Epithelial cell of esophagus (primary cell): ENCODE measurements around the gene BNC2.

Experiments used
- DNase-seq: peaks from one replicate; pipeline ENCODE4 v3.0.0; 2010; ENCODE audit warnings: low read depth
- H3K4me3 ChIP-seq: 2 replicates; pipeline ENCODE4 v1.5.1; 2011; ENCODE audit warnings: mild to moderate bottlenecking, low read length, control low read depth
- TF ChIP-seq, protein P1 (sequence below): IDR thresholded peaks from 2 replicates; pipeline ENCODE4 v1.5.1; 2011; ENCODE audit warnings: low read depth, mild to moderate bottlenecking, low read length, control low read depth, inconsistent platforms; ENCODE audit not compliant: insufficient read depth; ENCODE audit errors: missing control alignments

Gene BNC2

DNA sequence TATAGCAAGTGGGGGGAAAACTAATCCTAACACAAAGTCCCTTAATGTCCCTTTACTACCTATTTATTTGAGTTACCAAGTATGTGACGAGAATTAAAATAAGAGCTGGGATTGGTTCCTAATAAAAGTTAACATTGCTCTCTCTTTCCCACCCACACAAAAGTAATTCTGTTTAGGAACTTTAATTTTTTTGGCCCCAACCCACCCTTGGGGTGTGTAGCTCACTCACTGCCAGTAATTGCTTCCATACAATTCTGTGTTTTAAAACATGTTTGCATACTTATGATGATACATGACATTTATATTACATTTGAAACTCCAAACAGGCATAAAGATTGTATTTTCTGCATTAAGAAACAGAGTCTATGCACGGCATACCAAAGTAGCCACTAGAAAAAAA, 106.5 kb downstream of the BNC2 start:
- no peak overlapping the region for H3K4me3 ChIP-seq
- TF ChIP-seq, protein P1, sequence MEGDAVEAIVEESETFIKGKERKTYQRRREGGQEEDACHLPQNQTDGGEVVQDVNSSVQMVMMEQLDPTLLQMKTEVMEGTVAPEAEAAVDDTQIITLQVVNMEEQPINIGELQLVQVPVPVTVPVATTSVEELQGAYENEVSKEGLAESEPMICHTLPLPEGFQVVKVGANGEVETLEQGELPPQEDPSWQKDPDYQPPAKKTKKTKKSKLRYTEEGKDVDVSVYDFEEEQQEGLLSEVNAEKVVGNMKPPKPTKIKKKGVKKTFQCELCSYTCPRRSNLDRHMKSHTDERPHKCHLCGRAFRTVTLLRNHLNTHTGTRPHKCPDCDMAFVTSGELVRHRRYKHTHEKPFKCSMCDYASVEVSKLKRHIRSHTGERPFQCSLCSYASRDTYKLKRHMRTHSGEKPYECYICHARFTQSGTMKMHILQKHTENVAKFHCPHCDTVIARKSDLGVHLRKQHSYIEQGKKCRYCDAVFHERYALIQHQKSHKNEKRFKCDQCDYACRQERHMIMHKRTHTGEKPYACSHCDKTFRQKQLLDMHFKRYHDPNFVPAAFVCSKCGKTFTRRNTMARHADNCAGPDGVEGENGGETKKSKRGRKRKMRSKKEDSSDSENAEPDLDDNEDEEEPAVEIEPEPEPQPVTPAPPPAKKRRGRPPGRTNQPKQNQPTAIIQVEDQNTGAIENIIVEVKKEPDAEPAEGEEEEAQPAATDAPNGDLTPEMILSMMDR = no peak
- DNase-seq = no peak

DNA sequence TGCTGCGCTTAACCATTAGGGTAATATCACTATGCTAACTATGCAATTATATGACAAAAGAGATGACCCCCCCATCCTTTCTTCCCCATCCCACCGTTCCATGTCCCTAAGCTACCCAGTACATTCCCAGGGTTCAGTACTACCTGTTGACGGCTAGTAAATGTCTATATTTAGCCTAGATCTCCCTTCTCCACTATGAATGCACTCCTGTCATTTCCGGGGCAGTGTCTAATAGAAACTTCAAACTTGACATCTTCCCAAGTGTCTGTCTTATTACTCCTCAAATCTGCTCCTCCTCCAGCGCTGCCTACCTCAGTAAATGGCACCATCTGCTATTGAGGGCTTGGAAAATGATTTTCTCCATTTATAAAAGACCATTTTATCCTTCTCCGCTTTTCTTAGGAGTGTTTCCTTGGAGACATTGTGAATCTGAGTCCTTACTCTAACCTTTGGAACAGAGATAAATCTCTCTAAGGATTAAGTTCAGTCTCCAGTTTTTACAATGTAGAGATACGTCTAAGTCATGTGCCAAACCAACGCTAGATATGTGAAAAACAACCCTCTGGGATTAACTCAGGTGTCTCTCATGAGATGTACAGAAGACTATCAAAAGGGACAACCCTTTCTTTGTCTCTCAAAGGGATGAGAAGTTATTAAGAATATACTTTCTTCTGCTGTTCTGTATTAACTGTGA, 114.9 kb downstream of the BNC2 start:
- no peak for DNase-seq
- H3K4me3 ChIP-seq = no peak overlapping the region
- TF ChIP-seq, protein P1 = no peak

GRCh38 chr9:16754662-16755061, 115.8 kb downstream of the BNC2 start:
- DNase-seq = no peak
- TF ChIP-seq, protein P1 = no peak
- no peak overlapping the region for H3K4me3 ChIP-seq

DNA sequence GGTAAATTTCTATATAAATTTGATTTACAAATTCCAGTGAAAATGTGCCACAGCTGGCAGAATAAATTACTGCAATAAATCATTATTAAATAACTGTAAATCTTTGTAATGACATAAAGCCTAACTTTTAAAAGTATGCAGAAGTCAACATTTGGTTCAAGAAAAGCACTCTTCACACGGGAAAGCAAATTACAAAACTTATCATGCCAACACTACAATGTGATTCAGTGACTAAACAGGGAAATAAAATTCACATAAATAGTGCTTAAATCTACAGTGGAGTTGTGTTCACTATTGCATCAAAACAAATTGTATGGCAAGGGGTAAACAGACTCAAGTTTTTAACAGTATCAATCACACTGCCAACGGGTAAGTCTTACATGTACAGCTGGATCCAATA, 117.2 kb downstream of the BNC2 start:
- TF ChIP-seq, protein P1 = no peak
- no peak for DNase-seq
- no peak overlapping the region for H3K4me3 ChIP-seq

DNA sequence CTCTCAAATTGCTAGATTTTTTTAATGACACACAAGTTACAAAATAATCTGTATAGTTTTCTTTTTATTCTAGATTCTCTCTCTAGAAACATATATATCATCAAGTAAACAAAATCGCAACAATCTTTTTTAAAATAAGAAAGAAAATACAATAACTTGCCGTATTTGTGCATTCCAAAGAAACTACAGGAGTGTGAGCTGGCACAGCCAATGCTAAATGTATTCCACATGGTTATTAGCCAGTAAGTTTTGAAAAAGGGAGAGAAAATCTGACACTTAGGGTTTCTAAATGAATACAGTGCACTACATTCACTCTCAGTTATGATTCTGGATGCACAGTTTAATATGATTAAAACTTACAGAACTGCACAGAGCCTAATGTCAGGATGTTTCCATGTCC, 117.9 kb downstream of the BNC2 start:
- DNase-seq = no peak
- no peak overlapping the region for H3K4me3 ChIP-seq
- TF ChIP-seq, protein P1 = no peak

DNA sequence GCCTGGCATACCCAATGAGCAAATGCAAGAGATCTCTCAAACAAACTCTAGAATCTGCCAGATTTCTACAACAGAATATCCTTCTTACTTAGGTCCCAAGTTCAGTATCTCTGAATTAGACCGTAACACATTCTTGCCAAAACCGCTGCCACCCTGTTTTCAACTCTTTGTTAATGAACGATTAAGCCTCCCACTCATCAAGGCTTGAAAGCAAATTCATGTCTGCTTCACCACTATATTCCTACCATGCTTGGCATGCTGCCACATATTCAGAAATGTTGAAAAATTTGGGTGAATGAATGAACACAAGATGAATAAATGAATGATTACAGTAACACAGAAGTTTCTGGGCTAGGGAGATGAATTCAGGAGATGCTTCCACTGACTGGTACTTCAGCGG, 119.9 kb downstream of the BNC2 start:
- no peak for DNase-seq
- TF ChIP-seq, protein P1 = no peak
- H3K4me3 ChIP-seq = no peak overlapping the region

GRCh38 chr9:16745359-16745758, 125.1 kb downstream of the BNC2 start:
- TF ChIP-seq, protein P1 = no peak
- no peak for DNase-seq
- no peak overlapping the region for H3K4me3 ChIP-seq
